Caco-2 (cell line): ENCODE measurements around the gene MMP20. TPM values are rescaled to one million over a fixed set of nuclear protein-coding genes. Genes with fewer than 3 reads are reported as not detected.

ENCODE experiments used
- BruUV-seq: library from RNA; stranded (reverse); fragments of 400-500 nt; replicated peaks from 2 replicates; lab custom pipeline; 2021; lab: Mats Ljungman, UMichigan
- CTCF ChIA-PET: fragments of 300-600 bp; sonication (Branson Sonifier 250); formaldehyde crosslinking; loops from one replicate; lab custom pipeline; 2022; ENCODE audit warnings: antibody characterized with exemption; lab: Charles Lee
- POLR2A ChIA-PET: fragments of 300-600 bp; sonication (Branson Sonifier 250); formaldehyde crosslinking; loops from one replicate; lab custom pipeline; 2022; ENCODE audit warnings: antibody characterized with exemption; lab: Charles Lee
- DNase-seq, 2 experiments: peaks; one replicate each; pipeline versions ENCODE4 v3.0.0 to v3.0.0-alpha.2; 2020 to 2022
- H3K27me3 ChIP-seq: replicated peaks from 2 replicates; pipeline ENCODE4 v1.6.0; 2011; ENCODE audit warnings: low read length; ENCODE audit not compliant: control insufficient read depth, insufficient read depth
- H3K36me3 ChIP-seq: 2 replicates; pipeline ENCODE4 v1.5.1; 2011; ENCODE audit warnings: low read length; ENCODE audit not compliant: control insufficient read depth, insufficient read depth
- H3K4me1 ChIP-seq: fragments of 250-450 bp; sonication (Bioruptor Pico); 2 replicates; pipeline ENCODE4 v1.5.1; 2020; ENCODE audit warnings: mild to moderate bottlenecking
- H3K4me3 ChIP-seq: 2 replicates; pipeline ENCODE4 v1.5.1; 2011; ENCODE audit warnings: low read depth, mild to moderate bottlenecking, control low read depth, low read length
- H3K9me3 ChIP-seq: fragments of 250-450 bp; sonication (Bioruptor Pico); 2 replicates; pipeline ENCODE4 v1.5.1; 2020; ENCODE audit warnings: mild to moderate bottlenecking, moderate library complexity
- H3K27ac Mint-ChIP-seq: one replicate; pipeline ENCODE4 v1.8.0; 2022; ENCODE audit warnings: mixed read lengths; ENCODE audit not compliant: unreplicated experiment
- H3K27me3 Mint-ChIP-seq: one replicate; pipeline ENCODE4 v1.8.0; 2022; ENCODE audit warnings: mixed read lengths; ENCODE audit not compliant: insufficient read depth, unreplicated experiment
- H3K36me3 Mint-ChIP-seq: one replicate; pipeline ENCODE4 v1.8.0; 2022; ENCODE audit warnings: mild to moderate bottlenecking, mixed read lengths; ENCODE audit not compliant: insufficient read depth, unreplicated experiment
- H3K4me1 Mint-ChIP-seq: one replicate; pipeline ENCODE4 v1.8.0; 2022; ENCODE audit warnings: low read depth, mixed read lengths; ENCODE audit not compliant: unreplicated experiment
- H3K4me3 Mint-ChIP-seq: one replicate; pipeline ENCODE4 v1.8.0; 2022; ENCODE audit warnings: mild to moderate bottlenecking, moderate library complexity, mixed read lengths; ENCODE audit not compliant: unreplicated experiment
- H3K9me3 Mint-ChIP-seq: one replicate; pipeline ENCODE4 v1.8.0; 2022; ENCODE audit warnings: mixed read lengths; ENCODE audit not compliant: unreplicated experiment
- intact Hi-C: fragments of 100-400 bp; cut with micrococcal nuclease; formaldehyde crosslinking; loops from one replicate; pipeline ENCODE4 v1.10.0; 2022; ENCODE audit not compliant: unreplicated experiment
- total RNA-seq: library from RNA; stranded (reverse); gene quantifications from 2 replicates; pipeline ENCODE4 v1.2.3, GENCODE V29; 2022
- TF ChIP-seq, protein P1 (sequence below), 2 experiments: fragments of 200-600 bp in 1 of 2; IDR thresholded peaks; 1 replicate in 1 of 2; 2 replicates in 1 of 2; pipeline versions ENCODE4 v1.5.1 to v1.8.0; 2011 to 2022; ENCODE audit warnings: antibody characterized with exemption in 1 of 2, control low read depth in 1 of 2, inconsistent platforms in 1 of 2, low read depth in 1 of 2, low read length in 1 of 2, mild to moderate bottlenecking in 1 of 2, moderate library complexity in 1 of 2; ENCODE audit not compliant: insufficient read depth in 1 of 2, severe bottlenecking in 1 of 2, unreplicated experiment in 1 of 2

Gene MMP20
- total RNA-seq, 1 experiment from 2014 or later, result not detected

DNA sequence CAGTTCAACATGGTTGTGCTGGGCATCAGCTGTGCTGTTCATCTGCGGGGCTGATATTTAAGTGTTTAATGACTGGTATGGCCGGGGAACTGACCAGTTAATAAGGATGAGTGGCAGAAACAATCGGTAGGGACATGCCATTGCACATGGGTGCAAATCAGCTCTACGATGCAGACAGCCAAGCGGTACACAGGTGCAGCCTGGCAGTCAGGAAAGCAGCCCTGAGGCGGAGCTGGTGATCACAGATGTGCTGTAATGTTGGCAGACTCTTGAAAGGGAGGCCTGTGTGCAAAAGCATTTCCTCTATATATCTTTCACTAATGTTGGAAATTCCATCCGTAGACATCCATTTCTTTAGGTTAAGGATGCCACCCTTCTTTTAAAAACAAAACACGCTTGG lies 1.1 kb downstream of the MMP20 start:
- POLR2A ChIA-PET, result no interaction called here
- Mint-ChIP-seq H3K4me3 (no peak overlapping the region), H3K9me3 (no peaks in the 10 kb centered on the region), H3K4me1 (peaks cover 17% of the 10 kb centered on the region), H3K27ac (no peak overlapping the region), H3K36me3 (no peaks in the 10 kb centered on the region), H3K27me3 (no peaks in the 10 kb centered on the region)
- no peaks in the 10 kb centered on the region for H3K27me3 ChIP-seq
- H3K4me3 ChIP-seq, result no peak overlapping the region
- no peaks in the 10 kb centered on the region for H3K9me3 ChIP-seq
- TF ChIP-seq, protein P1, sequence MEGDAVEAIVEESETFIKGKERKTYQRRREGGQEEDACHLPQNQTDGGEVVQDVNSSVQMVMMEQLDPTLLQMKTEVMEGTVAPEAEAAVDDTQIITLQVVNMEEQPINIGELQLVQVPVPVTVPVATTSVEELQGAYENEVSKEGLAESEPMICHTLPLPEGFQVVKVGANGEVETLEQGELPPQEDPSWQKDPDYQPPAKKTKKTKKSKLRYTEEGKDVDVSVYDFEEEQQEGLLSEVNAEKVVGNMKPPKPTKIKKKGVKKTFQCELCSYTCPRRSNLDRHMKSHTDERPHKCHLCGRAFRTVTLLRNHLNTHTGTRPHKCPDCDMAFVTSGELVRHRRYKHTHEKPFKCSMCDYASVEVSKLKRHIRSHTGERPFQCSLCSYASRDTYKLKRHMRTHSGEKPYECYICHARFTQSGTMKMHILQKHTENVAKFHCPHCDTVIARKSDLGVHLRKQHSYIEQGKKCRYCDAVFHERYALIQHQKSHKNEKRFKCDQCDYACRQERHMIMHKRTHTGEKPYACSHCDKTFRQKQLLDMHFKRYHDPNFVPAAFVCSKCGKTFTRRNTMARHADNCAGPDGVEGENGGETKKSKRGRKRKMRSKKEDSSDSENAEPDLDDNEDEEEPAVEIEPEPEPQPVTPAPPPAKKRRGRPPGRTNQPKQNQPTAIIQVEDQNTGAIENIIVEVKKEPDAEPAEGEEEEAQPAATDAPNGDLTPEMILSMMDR (IDR thresholded peaks at IDR 0.05; ENCODE audit: insufficient read depth in 1 of 2, low read depth in 1 of 2, low read length in 1 of 2, severe bottlenecking in 1 of 2, unreplicated experiment in 1 of 2), result no peak
- intact Hi-C loops, result no loop called here
- peaks cover 4% of the 10 kb centered on the region; the same call in 1 of the 2 replicates for H3K4me1 ChIP-seq
- BruUV-seq, result no TSS peak
- no peak for DNase-seq
- CTCF ChIA-PET, result no interaction called here
- H3K36me3 ChIP-seq, result no peaks in the 10 kb centered on the region

DNA sequence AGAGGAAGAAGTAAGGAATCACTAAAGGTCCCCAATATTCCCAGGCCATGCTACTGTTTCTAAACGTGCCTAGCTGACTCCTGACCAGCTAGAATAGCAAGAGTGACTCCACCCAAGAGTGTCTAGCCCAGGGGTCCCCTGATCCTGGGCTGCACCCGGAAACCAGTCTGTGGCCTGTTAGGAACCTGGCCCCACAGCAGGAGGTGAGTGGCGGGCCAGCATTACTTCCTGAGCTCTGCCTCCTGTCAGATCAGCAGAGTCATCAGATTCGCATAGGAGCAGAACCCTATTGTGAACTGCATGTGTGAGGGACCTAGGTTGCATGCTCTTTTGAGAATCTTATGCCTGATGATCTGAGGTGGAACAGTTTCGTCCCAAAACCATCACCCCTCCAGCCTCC lies 2.0 kb downstream of the MMP20 start:
- no peaks in the 10 kb centered on the region for H3K27me3 Mint-ChIP-seq
- H3K9me3 Mint-ChIP-seq, result no peaks in the 10 kb centered on the region
- no peaks in the 10 kb centered on the region for H3K36me3 Mint-ChIP-seq
- ChIA-PET POLR2A (no interaction called here), CTCF (no interaction called here)
- Histone ChIP-seq H3K4me1 (peaks cover 4% of the 10 kb centered on the region; the same call in 1 of the 2 replicates), H3K4me3 (no peak overlapping the region), H3K27me3 (no peaks in the 10 kb centered on the region), H3K36me3 (no peaks in the 10 kb centered on the region), H3K9me3 (no peaks in the 10 kb centered on the region)
- no peak overlapping the region for H3K27ac Mint-ChIP-seq
- TF ChIP-seq, protein P1 (IDR thresholded peaks at IDR 0.05; ENCODE audit: insufficient read depth in 1 of 2, low read depth in 1 of 2, low read length in 1 of 2, severe bottlenecking in 1 of 2, unreplicated experiment in 1 of 2), result no peak
- H3K4me3 Mint-ChIP-seq, result no peak overlapping the region
- BruUV-seq, result no TSS peak
- intact Hi-C loops, result no loop called here
- H3K4me1 Mint-ChIP-seq, result peaks cover 17% of the 10 kb centered on the region
- DNase-seq, result no peak

DNA sequence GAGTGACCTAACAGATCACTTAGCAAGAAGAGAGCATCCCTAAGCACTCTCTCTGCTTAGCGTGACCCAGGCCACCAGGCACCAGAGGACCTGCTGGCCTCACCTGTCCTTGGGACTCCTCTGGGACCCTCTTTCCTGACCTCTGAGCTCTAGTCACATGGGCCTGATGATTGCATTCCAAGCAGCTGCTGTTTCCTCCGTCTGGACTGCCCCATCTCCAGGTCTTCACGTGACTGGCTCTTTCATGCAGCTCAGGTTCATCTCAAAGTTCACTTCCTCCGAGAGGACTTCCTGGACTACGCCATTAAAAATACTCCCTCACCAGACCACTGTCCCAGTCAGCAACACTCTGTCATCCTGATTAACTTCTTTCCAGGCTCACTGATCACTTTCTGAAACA lies 2.9 kb downstream of the MMP20 start:
- no peak overlapping the region for H3K4me3 ChIP-seq
- H3K27ac Mint-ChIP-seq, result no peak overlapping the region
- POLR2A ChIA-PET, result no interaction called here
- no peaks in the 10 kb centered on the region for H3K9me3 ChIP-seq
- no TSS peak for BruUV-seq
- H3K9me3 Mint-ChIP-seq, result no peaks in the 10 kb centered on the region
- H3K27me3 ChIP-seq, result no peaks in the 10 kb centered on the region
- H3K4me1 Mint-ChIP-seq, result peaks cover 17% of the 10 kb centered on the region
- TF ChIP-seq, protein P1 (IDR thresholded peaks at IDR 0.05; ENCODE audit: insufficient read depth in 1 of 2, low read depth in 1 of 2, low read length in 1 of 2, severe bottlenecking in 1 of 2, unreplicated experiment in 1 of 2), result no peak
- no peaks in the 10 kb centered on the region for H3K27me3 Mint-ChIP-seq
- CTCF ChIA-PET, result interaction anchor here (1.9 kb wide), 1 partner anchor 9 kb away, joined by 6 read pairs; no protein-coding TSS in a partner anchor
- no peaks in the 10 kb centered on the region for H3K36me3 ChIP-seq
- no peaks in the 10 kb centered on the region for H3K36me3 Mint-ChIP-seq
- H3K4me1 ChIP-seq, result peaks cover 4% of the 10 kb centered on the region; the same call in 1 of the 2 replicates
- no peak for DNase-seq
- intact Hi-C loops, result no loop called here
- no peak overlapping the region for H3K4me3 Mint-ChIP-seq
